ENCODE measurements around the gene B4GALT5.

B4GALT5 gene

GRCh38 chr20:49700411-49701185 is 13.1 kb downstream of the B4GALT5 start:
- DNase-seq = no peak

GRCh38 chr20:49699200-49699992 is 14.3 kb downstream of the B4GALT5 start:
- DNase-seq = no peak

- DNase-seq = no peak
Observed at GRCh38 chr20:49698477-49698876, 15.2 kb downstream of the B4GALT5 start.

DNA sequence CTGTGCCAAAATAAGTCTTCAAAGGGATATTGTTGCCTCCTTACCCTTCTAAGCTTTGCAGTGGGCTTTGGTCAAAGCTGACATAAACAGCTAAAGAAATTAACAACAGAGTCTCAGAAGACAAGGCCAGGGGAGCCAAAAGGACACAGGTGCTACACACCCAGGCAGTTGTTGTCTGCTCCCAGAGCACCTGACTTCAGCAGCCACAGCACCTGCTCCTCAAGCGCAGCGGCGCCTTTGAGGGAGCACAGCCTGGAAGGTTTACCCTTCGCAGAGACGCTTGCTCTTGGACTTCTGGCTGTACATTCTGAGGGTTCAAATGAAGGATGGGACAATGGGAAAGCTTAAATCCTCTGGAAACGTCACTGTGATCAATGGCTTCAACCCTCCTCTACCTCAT is 16.6 kb downstream of the B4GALT5 start:
- no peak for DNase-seq

- DNase-seq = no peak
Observed at GRCh38 chr20:49696594-49696993, 17.1 kb downstream of the B4GALT5 start.

- DNase-seq = no peak
Observed at GRCh38 chr20:49695830-49696229, 17.8 kb downstream of the B4GALT5 start.

DNA sequence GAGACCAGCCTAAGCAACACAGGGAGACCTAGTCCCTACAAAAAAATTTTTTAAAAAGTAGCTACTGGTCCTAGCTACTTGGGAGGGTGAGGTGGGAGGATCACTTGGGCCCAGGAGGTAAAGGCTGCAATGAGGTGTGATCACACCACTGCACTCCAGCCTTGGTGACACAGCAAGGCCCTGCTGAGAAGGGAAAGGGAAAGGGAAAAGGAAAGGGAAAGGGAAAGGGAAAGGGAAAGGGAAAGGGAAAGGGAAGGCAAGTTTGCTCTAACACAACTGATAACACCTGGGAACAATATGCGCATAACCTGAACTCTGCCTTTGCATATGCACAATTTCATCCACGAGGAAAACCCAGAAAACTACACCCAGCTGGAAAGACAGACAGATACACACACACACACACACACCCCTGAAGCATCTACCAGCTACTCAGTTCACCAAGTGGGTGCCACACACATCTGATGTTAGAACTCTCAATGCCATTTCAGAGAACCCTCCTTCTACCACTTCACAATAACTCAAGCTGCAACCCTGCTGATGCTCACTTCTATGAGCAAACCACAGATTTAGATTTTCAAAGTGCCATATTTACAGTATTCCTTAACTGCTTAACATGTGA is 19.1 kb downstream of the B4GALT5 start:
- DNase-seq = no peak

DNA sequence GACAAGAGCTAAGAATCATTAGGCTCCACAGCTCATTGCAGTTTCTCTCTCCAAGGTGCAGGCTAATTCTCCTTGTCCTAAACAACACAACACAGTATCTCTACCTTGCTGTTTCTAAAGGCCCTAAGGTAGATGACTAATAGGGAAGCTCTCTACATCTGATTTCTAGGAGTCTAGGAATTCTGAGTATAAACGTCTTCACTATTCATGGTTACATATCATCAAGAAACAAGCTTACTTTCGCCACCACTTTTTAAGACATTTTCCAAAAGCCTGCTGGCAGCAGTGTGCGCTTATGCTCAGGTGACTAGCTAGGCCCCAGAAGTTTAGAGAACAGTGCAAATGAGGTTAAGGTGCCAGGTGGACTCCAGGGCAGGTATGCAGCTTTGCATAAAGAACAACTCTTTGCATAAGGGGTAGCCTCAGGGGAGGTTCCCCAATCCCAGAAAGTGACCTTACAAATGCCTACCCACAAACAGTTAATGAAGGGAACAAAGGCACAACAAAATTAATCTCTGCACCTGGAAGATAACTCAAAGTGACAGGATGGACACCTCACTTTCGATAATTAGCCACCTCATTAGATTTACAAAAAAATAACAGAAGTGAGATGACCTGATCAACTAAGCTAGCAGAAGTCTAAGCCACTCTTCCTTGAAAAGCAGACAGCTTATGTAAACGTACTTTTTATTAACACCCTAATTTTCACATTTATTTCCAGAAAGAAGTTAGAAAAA is 20.1 kb downstream of the B4GALT5 start:
- no peak for DNase-seq

- no peak for DNase-seq
Observed at GRCh38 chr20:49692941-49693340, 20.7 kb downstream of the B4GALT5 start.

DNA sequence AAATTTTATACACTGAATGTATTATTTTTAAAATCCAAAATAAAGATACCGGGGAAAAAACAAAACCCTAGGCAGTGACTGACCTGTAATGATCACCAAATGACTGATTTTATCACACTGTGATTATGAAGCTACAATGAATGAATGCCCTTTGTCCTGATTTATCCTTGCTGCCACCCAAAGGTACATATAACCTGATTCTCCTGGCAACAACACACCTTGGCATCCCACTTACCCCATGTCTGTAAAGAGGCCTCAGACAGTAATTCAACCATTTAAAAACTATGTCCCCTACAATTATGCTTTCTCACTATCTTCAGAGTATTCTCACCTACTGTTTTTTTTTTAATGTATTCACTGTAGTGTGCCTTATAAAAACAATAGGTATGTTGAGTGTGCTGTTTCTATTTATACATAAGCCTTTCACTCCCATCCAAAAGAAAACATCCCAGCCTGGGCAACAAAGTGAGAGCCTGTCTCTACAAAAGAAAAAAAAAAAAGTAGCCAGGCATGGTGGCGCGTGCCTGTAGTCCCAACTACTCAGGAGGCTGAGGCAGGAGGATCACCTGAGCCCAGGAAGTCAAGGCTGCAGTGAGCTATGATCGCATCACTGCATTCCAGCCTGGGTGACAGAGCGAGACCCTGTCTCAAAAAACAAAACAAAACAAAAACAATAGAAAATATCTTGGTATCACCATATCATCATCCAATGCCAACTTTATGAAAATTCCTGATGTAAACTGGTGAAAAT is 21.7 kb downstream of the B4GALT5 start:
- no peak for DNase-seq

- no peak for DNase-seq
Observed at GRCh38 chr20:49690899-49691620, 22.6 kb downstream of the B4GALT5 start.

GRCh38 chr20:49687595-49688567 is 25.8 kb downstream of the B4GALT5 start:
- no peak for DNase-seq

GRCh38 chr20:49685809-49686208 is 27.9 kb downstream of the B4GALT5 start:
- no peak for DNase-seq

DNA sequence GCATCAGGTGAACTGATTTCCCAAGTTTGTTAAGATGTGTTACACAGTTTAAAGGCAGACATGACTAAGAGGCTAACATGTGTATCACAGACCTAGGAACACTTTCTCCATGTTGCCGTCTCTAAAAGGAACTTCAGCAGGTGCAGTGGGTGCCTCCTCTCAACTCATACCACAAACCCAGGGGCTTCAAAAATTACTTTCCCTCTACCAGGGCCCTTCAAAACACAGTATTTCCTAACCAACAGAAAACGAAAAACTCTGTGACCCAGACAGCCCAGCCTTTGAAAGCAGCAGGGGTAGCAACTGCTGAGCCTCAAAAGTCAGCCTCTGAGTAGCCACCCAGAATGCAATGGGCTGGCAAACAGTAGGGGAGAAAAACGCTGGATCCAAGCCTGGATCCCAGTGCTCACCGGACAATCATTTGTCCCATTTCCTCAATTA is 28.5 kb downstream of the B4GALT5 start:
- DNase-seq = no peak

GRCh38 chr20:49684335-49684997 is 29.2 kb downstream of the B4GALT5 start:
- DNase-seq = no peak

- DNase-seq = no peak
Observed at GRCh38 chr20:49682798-49683197, 30.9 kb downstream of the B4GALT5 start.

- no peak for DNase-seq
Observed at GRCh38 chr20:49682278-49682677, 31.4 kb downstream of the B4GALT5 start.

- DNase-seq = no peak
Observed at GRCh38 chr20:49681850-49682216, 31.8 kb downstream of the B4GALT5 start.

- no peak for DNase-seq
Observed at GRCh38 chr20:49680484-49680883, 33.2 kb downstream of the B4GALT5 start.

- no peak for DNase-seq
Observed at GRCh38 chr20:49679634-49680033, 34.0 kb downstream of the B4GALT5 start.
